DND-41 (cell line): ENCODE results near the gene TSPAN14.
A peak's percentile ranks its signal among the peaks of the same experiment; 100 is the strongest.

Experiments
- ATAC-seq: fragments of 200-7000 bp; cut with Tn5 transposase; 3 replicates; pipeline ENCODE4 v1.9.1; 2021; ENCODE audit warnings: low read depth; ENCODE audit not compliant: insufficient read depth
- DNase-seq: peaks from one replicate; pipeline ENCODE4 v3.0.0-alpha.2; 2020
- H2AFZ ChIP-seq: 2 replicates; pipeline ENCODE4 v1.6.0; 2012; ENCODE audit warnings: low read depth, low read length
- H3K27ac ChIP-seq: 2 replicates; pipeline ENCODE4 v1.5.1; 2012; ENCODE audit warnings: low read length, inconsistent platforms
- H3K27me3 ChIP-seq: fragments of 200-600 bp; sonication (generic); 2 replicates; pipeline ENCODE4 v1.6.0; 2012; ENCODE audit warnings: low read length, mild to moderate bottlenecking, inconsistent platforms; ENCODE audit not compliant: insufficient read depth, poor library complexity
- H3K36me3 ChIP-seq: 2 replicates; pipeline ENCODE4 v1.5.1; 2012; ENCODE audit warnings: low read length, inconsistent platforms; ENCODE audit not compliant: insufficient read depth
- H3K4me1 ChIP-seq: 2 replicates; pipeline ENCODE4 v1.5.1; 2012; ENCODE audit warnings: mild to moderate bottlenecking, low read length; ENCODE audit not compliant: insufficient read depth
- H3K4me2 ChIP-seq: 2 replicates; pipeline ENCODE4 v1.6.0; 2012; ENCODE audit warnings: mild to moderate bottlenecking, moderate library complexity, low read length, inconsistent platforms; ENCODE audit not compliant: insufficient read depth
- H3K4me3 ChIP-seq, 2 experiments: fragments of 200-600 bp in 1 of 2; shearing (Covaris generic) in 1 of 2; 2 replicates each; pipeline ENCODE4 v1.5.1; 2012 to 2016; ENCODE audit warnings: inconsistent platforms in 2 of 2, low read length in 2 of 2, mild to moderate bottlenecking in 2 of 2, low read depth in 1 of 2, moderate library complexity in 1 of 2
- H3K79me2 ChIP-seq: 2 replicates; pipeline ENCODE4 v1.6.0; 2012; ENCODE audit warnings: low read length, inconsistent platforms; ENCODE audit not compliant: insufficient read depth
- H3K9ac ChIP-seq: 2 replicates; pipeline ENCODE4 v1.6.0; 2012; ENCODE audit warnings: low read depth, mild to moderate bottlenecking, inconsistent platforms, low read length, moderate library complexity
- H3K9me3 ChIP-seq: 2 replicates; pipeline ENCODE4 v1.5.1; 2012; ENCODE audit warnings: low read length, moderate library complexity, mild to moderate bottlenecking, inconsistent platforms; ENCODE audit not compliant: insufficient read depth, severe bottlenecking
- H4K20me1 ChIP-seq: 2 replicates; pipeline ENCODE4 v1.6.0; 2012; ENCODE audit warnings: low read length; ENCODE audit not compliant: insufficient read depth
- CTCF ChIP-seq: IDR thresholded peaks from 2 replicates; pipeline ENCODE4 v1.5.1; 2012; ENCODE audit warnings: borderline replicate concordance, low read length, moderate library complexity, mild to moderate bottlenecking; ENCODE audit not compliant: poor library complexity, severe bottlenecking; ENCODE audit errors: extremely low read depth
- EZH2 ChIP-seq: IDR thresholded peaks from 3 replicates; pipeline ENCODE4 v1.6.1; 2012; ENCODE audit warnings: borderline replicate concordance, low read depth, mild to moderate bottlenecking, moderate library complexity, low read length, inconsistent platforms; ENCODE audit not compliant: severe bottlenecking

The TSPAN14 gene

GRCh38 chr10:80519936-80520650, 66.0 kb downstream of the TSPAN14 start:
- Histone ChIP-seq H3K4me3 (no peak overlapping the region), H3K27ac (no peak overlapping the region), H3K4me2 (no peak overlapping the region), H3K36me3 (peaks cover 13% of the 10 kb centered on the region), H3K27me3 (no peaks in the 10 kb centered on the region), H3K79me2 (no peaks in the 10 kb centered on the region), H4K20me1 (no peaks in the 10 kb centered on the region; the same call in 1 of the 2 replicates), H2AFZ (no peak overlapping the region), H3K9ac (no peak overlapping the region), H3K4me1 (no peaks in the 10 kb centered on the region), H3K9me3 (no peaks in the 10 kb centered on the region)
- TF ChIP-seq CTCF (no peak), EZH2 (no peak)
- ATAC-seq (no peak), DNase-seq (no peak)

GRCh38 chr10:80520661-80521470, 66.8 kb downstream of the TSPAN14 start:
- DNase-seq: no peak
- Histone ChIP-seq H4K20me1 (no peaks in the 10 kb centered on the region; the same call in 1 of the 2 replicates), H3K27ac (no peak overlapping the region), H3K4me3 (no peak overlapping the region), H3K9me3 (no peaks in the 10 kb centered on the region), H3K4me1 (no peaks in the 10 kb centered on the region), H3K4me2 (no peak overlapping the region), H2AFZ (no peak overlapping the region), H3K79me2 (no peaks in the 10 kb centered on the region), H3K9ac (no peak overlapping the region), H3K36me3 (peaks cover 13% of the 10 kb centered on the region), H3K27me3 (no peaks in the 10 kb centered on the region)
- ATAC-seq: no peak
- no peak for TF ChIP-seq EZH2
- TF ChIP-seq CTCF: no peak

- no peaks in the 10 kb centered on the region; the same call in 1 of the 2 replicates for H4K20me1 ChIP-seq
Measured at GRCh38 chr10:80522756-80523363, 68.8 kb downstream of the TSPAN14 start.

More at GRCh38 chr10:80522756-80523363, 68.8 kb downstream of the TSPAN14 start:
- ATAC-seq: 0 out of 3 replicates have a peak, but pooled peaks have one; percentile 14
- H3K36me3 ChIP-seq: peaks cover 6% of the 10 kb centered on the region
- TF ChIP-seq EZH2 (no peak), CTCF (no peak)
- H3K9ac ChIP-seq: no peak overlapping the region
- H3K4me1 ChIP-seq: no peaks in the 10 kb centered on the region
- no peak overlapping the region for H3K27ac ChIP-seq
- H3K27me3 ChIP-seq: no peaks in the 10 kb centered on the region
- H3K4me3 ChIP-seq: no peak overlapping the region
- H3K79me2 ChIP-seq: no peaks in the 10 kb centered on the region
- no peak for DNase-seq
- no peaks in the 10 kb centered on the region for H3K9me3 ChIP-seq
- H2AFZ ChIP-seq: no peak overlapping the region
- no peak overlapping the region for H3K4me2 ChIP-seq
